Endothelial cell (in vitro differentiated cells): Measurements from ENCODE around the gene FCF1. TPM values are rescaled to one million over a fixed set of nuclear protein-coding genes. Genes with fewer than 3 reads are reported as not detected.

Source experiments
- DNase-seq: peaks from one replicate; pipeline ENCODE4 v3.0.0; 2021; ENCODE audit warnings: low spot score
- H3K27ac Mint-ChIP-seq: one replicate; pipeline ENCODE4 v1.8.0; 2021; ENCODE audit warnings: mixed read lengths, inconsistent platforms; ENCODE audit not compliant: unreplicated experiment
- H3K27me3 Mint-ChIP-seq: one replicate; pipeline ENCODE4 v1.8.0; 2021; ENCODE audit warnings: mild to moderate bottlenecking, moderate library complexity, mixed read lengths, inconsistent platforms; ENCODE audit not compliant: unreplicated experiment
- H3K36me3 Mint-ChIP-seq: one replicate; pipeline ENCODE4 v1.8.0; 2021; ENCODE audit warnings: mild to moderate bottlenecking, low read depth, mixed read lengths, inconsistent platforms; ENCODE audit not compliant: unreplicated experiment
- H3K4me1 Mint-ChIP-seq: one replicate; pipeline ENCODE4 v1.8.0; 2021; ENCODE audit warnings: mild to moderate bottlenecking, mixed read lengths, inconsistent platforms; ENCODE audit not compliant: unreplicated experiment
- H3K4me3 Mint-ChIP-seq: one replicate; pipeline ENCODE4 v1.8.0; 2021; ENCODE audit warnings: mild to moderate bottlenecking, mixed read lengths, inconsistent platforms; ENCODE audit not compliant: unreplicated experiment
- H3K9me3 Mint-ChIP-seq: one replicate; pipeline ENCODE4 v1.8.0; 2021; ENCODE audit warnings: mixed read lengths, inconsistent platforms; ENCODE audit not compliant: unreplicated experiment
- CTCF ChIP-seq: fragments of 200-600 bp; sonication (generic); IDR thresholded peaks from one replicate; pipeline ENCODE4 v1.5.0; 2021; ENCODE audit warnings: antibody characterized with exemption; ENCODE audit not compliant: unreplicated experiment
- total RNA-seq: library from RNA; stranded (reverse); fragmentation: NEBNext Ultra II Directional; extraction: Animal tissue kit (Norgen Biotek cat#: 25700); gene quantifications from one replicate; pipeline ENCODE4 v1.2.1, GENCODE V29; 2021; ENCODE audit not compliant: unreplicated experiment

The FCF1 gene
- total RNA-seq, 1 donor from 2014 or later: 35.7 TPM

GRCh38 chr14:74682169-74682952, 30.6 kb upstream of the FCF1 start:
- Mint-ChIP-seq H3K4me1 (peaks cover 14% of the 10 kb centered on the region), H3K36me3 (peaks cover 21% of the 10 kb centered on the region), H3K4me3 (no peak overlapping the region), H3K27ac (no peak overlapping the region), H3K27me3 (peaks cover 1% of the 10 kb centered on the region), H3K9me3 (no peaks in the 10 kb centered on the region)
- TF ChIP-seq CTCF: no peak
- DNase-seq: no peak

GRCh38 chr14:74683406-74683805, 29.5 kb upstream of the FCF1 start:
- no peak overlapping the region for H3K4me3 Mint-ChIP-seq
- peak overlapping the region; percentile 78 for H3K27ac Mint-ChIP-seq
- peaks cover 14% of the 10 kb centered on the region for H3K4me1 Mint-ChIP-seq
- no peaks in the 10 kb centered on the region for H3K9me3 Mint-ChIP-seq
- H3K36me3 Mint-ChIP-seq: peaks cover 23% of the 10 kb centered on the region
- DNase-seq: no peak
- TF ChIP-seq CTCF: no peak
- peaks cover 1% of the 10 kb centered on the region for H3K27me3 Mint-ChIP-seq

GRCh38 chr14:74684434-74684833, 28.5 kb upstream of the FCF1 start:
- Mint-ChIP-seq H3K27me3 (peaks cover 5% of the 10 kb centered on the region), H3K36me3 (peaks cover 30% of the 10 kb centered on the region), H3K4me3 (no peak overlapping the region), H3K9me3 (no peaks in the 10 kb centered on the region), H3K27ac (no peak overlapping the region), H3K4me1 (peaks cover 14% of the 10 kb centered on the region)
- no peak for TF ChIP-seq CTCF
- DNase-seq: no peak

GRCh38 chr14:74685056-74685455, 27.9 kb upstream of the FCF1 start:
- no peak overlapping the region for H3K4me3 Mint-ChIP-seq
- no peaks in the 10 kb centered on the region for H3K9me3 Mint-ChIP-seq
- DNase-seq: no peak
- peaks cover 30% of the 10 kb centered on the region for H3K36me3 Mint-ChIP-seq
- peaks cover 14% of the 10 kb centered on the region for H3K4me1 Mint-ChIP-seq
- no peak overlapping the region for H3K27ac Mint-ChIP-seq
- peaks cover 5% of the 10 kb centered on the region for H3K27me3 Mint-ChIP-seq
- TF ChIP-seq CTCF: no peak

GRCh38 chr14:74685921-74686678, 26.8 kb upstream of the FCF1 start:
- Mint-ChIP-seq H3K4me3 (no peak overlapping the region), H3K36me3 (peaks cover 29% of the 10 kb centered on the region), H3K27me3 (peaks cover 5% of the 10 kb centered on the region), H3K9me3 (no peaks in the 10 kb centered on the region), H3K27ac (no peak overlapping the region), H3K4me1 (peaks cover 14% of the 10 kb centered on the region)
- no peak for DNase-seq
- TF ChIP-seq CTCF: no peak
